Astrocyte of the spinal cord (primary cell): ENCODE measurements around the gene ZNF780B.

Source experiments
- DNase-seq: peaks from one replicate; pipeline ENCODE4 v3.0.0; 2011; ENCODE audit warnings: low read depth, low spot score
- H3K4me3 ChIP-seq: 2 replicates; pipeline ENCODE4 v1.5.1; 2011; ENCODE audit warnings: low read depth, mild to moderate bottlenecking, low read length, moderate library complexity
- CTCF ChIP-seq: IDR thresholded peaks from 2 replicates; pipeline ENCODE4 v1.5.1; 2012; ENCODE audit warnings: low read depth, mild to moderate bottlenecking, low read length, inconsistent platforms
- in situ Hi-C: cut with HindIII; loops from 2 replicates; pipeline ENCODE4 v1.10.0; 2017; ENCODE audit warnings: low sequenced_read_pairs

ZNF780B gene

GRCh38 chr19:40090241-40091204 is 34.5 kb upstream of the ZNF780B start, which contains the start of gene ZNF780A:
Gene ZNF780A, minus strand, starts transcription at chr19:40090943. Its CDS starts 6,190 bp downstream, at chr19:40084753.
- peak within 1 kb of the TSS; percentile 93 for H3K4me3 ChIP-seq
- peak; percentile 69 for DNase-seq
- TF ChIP-seq CTCF, result no peak
- in situ Hi-C loops, result loop anchor here (5.0 kb wide), 1 partner anchor 33 kb away; the partner anchor contains the start of gene ZNF780B

GRCh38 chr19:40089462-40089861 is 33.4 kb upstream of the ZNF780B start:
- no peak for TF ChIP-seq CTCF
- peak; percentile 24 for DNase-seq
- in situ Hi-C loops, result no loop called here
- peak overlapping the region; percentile 93 for H3K4me3 ChIP-seq

GRCh38 chr19:40088299-40089047 is 32.4 kb upstream of the ZNF780B start:
- DNase-seq, result no peak
- TF ChIP-seq CTCF, result no peak
- in situ Hi-C loops, result no loop called here
- no peak overlapping the region for H3K4me3 ChIP-seq

GRCh38 chr19:40084948-40085347 is 28.9 kb upstream of the ZNF780B start:
- no peak overlapping the region for H3K4me3 ChIP-seq
- in situ Hi-C loops, result no loop called here
- no peak for DNase-seq
- TF ChIP-seq CTCF, result no peak

GRCh38 chr19:40081411-40081810 is 25.4 kb upstream of the ZNF780B start:
- H3K4me3 ChIP-seq, result no peak overlapping the region
- no peak for TF ChIP-seq CTCF
- DNase-seq, result no peak
- in situ Hi-C loops, result no loop called here

GRCh38 chr19:40080289-40080688 is 24.3 kb upstream of the ZNF780B start:
- in situ Hi-C loops, result no loop called here
- no peak overlapping the region for H3K4me3 ChIP-seq
- TF ChIP-seq CTCF, result no peak
- no peak for DNase-seq
